GM23338 (cell line): ENCODE measurements around the gene ANG. TPM values are rescaled to one million over a fixed set of nuclear protein-coding genes. Genes with fewer than 3 reads are reported as not detected.
"Not testable (repeated sequence)": the region's sequence is repeated elsewhere in the genome, so short reads cannot be mapped to it uniquely, and the experiment has no call there.

Source experiments
- ATAC-seq: fragments of 200-7000 bp; cut with Tn5 transposase; 3 replicates; pipeline ENCODE4 v1.9.1; 2020
- DNase-seq: peaks from one replicate; pipeline ENCODE4 v3.0.0-alpha.2; 2015; ENCODE audit warnings: low spot score
- H2AFZ ChIP-seq: fragments of 200-600 bp; sonication (generic); 2 replicates; pipeline ENCODE4 v1.8.0; 2016; ENCODE audit warnings: antibody characterized with exemption, mild to moderate bottlenecking, moderate library complexity
- H3F3A ChIP-seq: fragments of 200-600 bp; sonication (generic); replicated peaks from 2 replicates; pipeline ENCODE4 v1.8.0; 2017; ENCODE audit warnings: antibody characterized with exemption, mixed run types, low read depth
- H3K27ac ChIP-seq: fragments of 200-600 bp; sonication (generic); 2 replicates; pipeline ENCODE4 v1.6.1; 2016; ENCODE audit warnings: low read depth
- H3K27me3 ChIP-seq: fragments of 200-600 bp; sonication (generic); 2 replicates; pipeline ENCODE4 v1.8.0; 2016; ENCODE audit warnings: mild to moderate bottlenecking, mixed run types, moderate library complexity; ENCODE audit not compliant: insufficient read depth
- H3K36me3 ChIP-seq: fragments of 200-600 bp; sonication (generic); 2 replicates; pipeline ENCODE4 v1.8.0; 2016; ENCODE audit warnings: mild to moderate bottlenecking; ENCODE audit not compliant: insufficient read depth
- H3K4me1 ChIP-seq: fragments of 200-600 bp; sonication (generic); 2 replicates; pipeline ENCODE4 v1.8.0; 2016; ENCODE audit warnings: mild to moderate bottlenecking, moderate library complexity; ENCODE audit not compliant: insufficient read depth
- H3K4me2 ChIP-seq: fragments of 200-600 bp; sonication (generic); 2 replicates; pipeline ENCODE4 v1.7.1; 2017; ENCODE audit warnings: mixed run types
- H3K4me3 ChIP-seq: fragments of 200-600 bp; sonication (generic); 2 replicates; pipeline ENCODE4 v1.6.1; 2016; ENCODE audit warnings: mixed run types
- H3K79me2 ChIP-seq: fragments of 200-600 bp; sonication (generic); replicated peaks from 2 replicates; pipeline ENCODE4 v1.8.0; 2017; ENCODE audit warnings: mild to moderate bottlenecking; ENCODE audit not compliant: insufficient read depth
- H3K9me2 ChIP-seq: fragments of 200-600 bp; sonication (generic); 2 replicates; pipeline ENCODE4 v1.8.0; 2017; ENCODE audit not compliant: insufficient read depth
- H4K20me1 ChIP-seq: fragments of 200-600 bp; sonication (generic); replicated peaks from 2 replicates; pipeline ENCODE4 v1.8.0; 2017; ENCODE audit warnings: mild to moderate bottlenecking; ENCODE audit not compliant: insufficient read depth
- H3K27ac Mint-ChIP-seq: 2 replicates; pipeline ENCODE4 v1.8.0; 2020; ENCODE audit warnings: inconsistent platforms, mild to moderate bottlenecking, moderate library complexity, mixed read lengths
- H3K27me3 Mint-ChIP-seq: 3 replicates; pipeline ENCODE4 v1.8.0; 2022; ENCODE audit warnings: low read depth, mild to moderate bottlenecking, moderate library complexity, mixed read lengths, inconsistent platforms; ENCODE audit not compliant: insufficient read depth, poor library complexity
- H3K36me3 Mint-ChIP-seq: 3 replicates; pipeline ENCODE4 v1.8.0; 2021; ENCODE audit warnings: low read depth, mild to moderate bottlenecking, inconsistent platforms, moderate library complexity, mixed read lengths
- H3K4me1 Mint-ChIP-seq: 3 replicates; pipeline ENCODE4 v1.8.0; 2020; ENCODE audit warnings: mild to moderate bottlenecking, inconsistent platforms, mixed read lengths
- H3K4me3 Mint-ChIP-seq: 3 replicates; pipeline ENCODE4 v1.8.0; 2021; ENCODE audit warnings: moderate library complexity, mild to moderate bottlenecking, inconsistent platforms, mixed read lengths
- H3K9me3 Mint-ChIP-seq: 3 replicates; pipeline ENCODE4 v1.8.0; 2020; ENCODE audit warnings: moderate library complexity, mild to moderate bottlenecking, inconsistent platforms, mixed read lengths
- CREB1 ChIP-seq: fragments of 250-450 bp; sonication (Bioruptor Pico); IDR thresholded peaks from 2 replicates; pipeline ENCODE4 v1.5.0; 2020; ENCODE audit warnings: low read depth, mild to moderate bottlenecking, moderate library complexity
- CTCF ChIP-seq, 2 experiments: fragments of 200-600 bp in 1 of 2; sonication (generic) in 1 of 2; conservative IDR thresholded peaks; 2 replicates each; pipeline versions ENCODE4 v1.5.1 to v1.6.1; 2016 to 2017; ENCODE audit warnings: antibody characterized with exemption in 2 of 2, low read depth in 2 of 2, mild to moderate bottlenecking in 2 of 2, moderate library complexity in 1 of 2
- EZH2phosphoT487 ChIP-seq: fragments of 200-600 bp; sonication (generic); IDR thresholded peaks from one replicate; pipeline ENCODE4 v1.8.1; 2018; ENCODE audit warnings: antibody characterized with exemption; ENCODE audit not compliant: unreplicated experiment
- JUNB ChIP-seq: IDR thresholded peaks from one replicate; pipeline ENCODE4 v1.6.1; 2016; ENCODE audit warnings: antibody characterized with exemption; ENCODE audit not compliant: unreplicated experiment
- NANOG ChIP-seq: IDR thresholded peaks from 2 replicates; pipeline ENCODE4 v1.6.1; 2016; ENCODE audit warnings: antibody characterized with exemption, borderline replicate concordance
- POLR2AphosphoS5 ChIP-seq: IDR thresholded peaks from 2 replicates; pipeline ENCODE4 v1.6.1; 2016; ENCODE audit warnings: antibody characterized with exemption, low read depth
- REST ChIP-seq: IDR thresholded peaks from one replicate; pipeline ENCODE4 v1.6.1; 2018; ENCODE audit warnings: antibody characterized with exemption; ENCODE audit not compliant: unreplicated experiment
- ZNF114 ChIP-seq: fragments of 250-450 bp; sonication (Bioruptor Pico); IDR thresholded peaks from 2 replicates; pipeline ENCODE4 v1.5.0; 2020; ENCODE audit warnings: mild to moderate bottlenecking, moderate library complexity
- ZNF331 ChIP-seq: fragments of 250-450 bp; sonication (Bioruptor Pico); IDR thresholded peaks from 2 replicates; pipeline ENCODE4 v1.5.0; 2020; ENCODE audit warnings: low read depth, mild to moderate bottlenecking, moderate library complexity
- polyA plus RNA-seq: library from polyadenylated mRNA; unstranded; fragments of >200 nt; fragmentation: Nextera tagmentation; extraction: Ambion mirVana; gene quantifications from 2 replicates; pipeline ENCODE4 v1.2.1, GENCODE V29; 2016
- total RNA-seq: library from RNA; depleted of rRNA; stranded (reverse); fragments of >200 nt; shearing (Covaris generic); gene quantifications from 2 replicates; pipeline ENCODE4 v1.2.3, GENCODE V29; 2014
- TF ChIP-seq, protein P1 (sequence below): IDR thresholded peaks from 2 replicates; pipeline ENCODE4 v1.6.1; 2016; ENCODE audit warnings: antibody characterized with exemption
- TF ChIP-seq, protein P2 (sequence below): fragments of 250-450 bp; sonication (Bioruptor Pico); IDR thresholded peaks from 2 replicates; pipeline ENCODE4 v1.5.0; 2020; ENCODE audit warnings: mild to moderate bottlenecking, moderate library complexity

ANG gene
- total and polyA plus RNA-seq, 2 experiments from 2014 or later = 2.3 to 3.7 TPM

DNA sequence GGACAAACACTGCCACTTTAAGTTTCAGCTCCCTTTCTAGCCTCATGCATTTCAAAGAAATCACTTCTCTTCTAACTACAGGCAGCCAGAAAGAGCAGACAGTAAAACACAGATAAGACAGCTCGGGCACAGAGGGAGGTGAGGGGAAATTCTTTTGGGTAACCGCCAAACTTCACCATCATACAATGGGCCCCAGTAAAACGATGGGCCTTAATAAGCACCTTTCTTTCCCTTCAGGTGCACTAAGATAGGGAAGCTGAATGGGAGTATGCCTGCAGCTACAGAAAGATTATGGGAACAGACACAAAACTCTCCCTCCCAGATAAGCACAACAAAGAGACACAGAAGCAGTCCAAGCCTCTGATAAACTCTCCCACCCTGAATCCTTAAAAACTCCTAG is 45.8 kb upstream of the ANG start:
- H3F3A ChIP-seq, ATAC-seq, H4K20me1 ChIP-seq, H3K9me3 Mint-ChIP-seq, H3K27me3 ChIP-seq, H3K79me2 ChIP-seq, H3K36me3 ChIP-seq, H3K27me3 Mint-ChIP-seq, H3K4me3 ChIP-seq, H3K4me2 ChIP-seq, H3K4me3 Mint-ChIP-seq, H2AFZ ChIP-seq, H3K9me2 ChIP-seq, H3K4me1 Mint-ChIP-seq, H3K36me3 Mint-ChIP-seq, H3K27ac ChIP-seq, H3K27ac Mint-ChIP-seq, H3K4me1 ChIP-seq, DNase-seq: not testable (repeated sequence)

DNA sequence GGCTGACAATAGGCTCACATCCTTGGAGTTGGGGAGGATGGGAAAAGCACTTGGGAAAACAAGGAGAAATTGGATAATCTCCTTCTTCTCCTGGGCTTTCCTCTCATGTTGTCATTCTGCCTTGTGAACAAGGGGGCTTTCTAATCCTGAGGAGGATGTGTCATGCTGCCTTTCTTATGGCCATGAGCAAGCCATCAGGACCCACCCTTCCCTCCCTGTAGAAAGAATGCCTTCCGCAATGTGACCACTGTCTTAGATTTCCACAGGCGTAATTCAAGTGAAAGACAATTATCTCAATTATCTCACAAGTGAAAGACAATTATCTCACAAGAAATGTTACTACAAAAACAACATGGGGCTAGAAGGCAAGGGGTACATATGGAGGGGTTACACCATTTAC is 44.0 kb upstream of the ANG start:
- Mint-ChIP-seq H3K27ac (no peak overlapping the region), H3K4me1 (peaks cover 2% of the 10 kb centered on the region; the same call in 2 of the 3 replicates), H3K9me3 (no peaks in the 10 kb centered on the region), H3K36me3 (no peaks in the 10 kb centered on the region), H3K27me3 (peaks cover 4% of the 10 kb centered on the region), H3K4me3 (no peak overlapping the region)
- Histone ChIP-seq H3K36me3 (no peaks in the 10 kb centered on the region), H3K4me2 (no peak overlapping the region), H3F3A (no peaks in the 10 kb centered on the region), H3K4me3 (no peak overlapping the region), H3K27ac (no peak overlapping the region), H3K9me2 (no peaks in the 10 kb centered on the region), H3K4me1 (no peaks in the 10 kb centered on the region), H3K79me2 (no peaks in the 10 kb centered on the region), H2AFZ (no peak overlapping the region), H4K20me1 (no peaks in the 10 kb centered on the region), H3K27me3 (no peaks in the 10 kb centered on the region)
- DNase-seq (no peak), ATAC-seq (no peak)
- TF ChIP-seq JUNB (no peak), ZNF331 (CRISPR knock-in tag) (no peak), POLR2AphosphoS5 (no peak), CREB1 (no peak), EZH2phosphoT487 (no peak), CTCF (conservative IDR thresholded peaks at IDR 0.05; ENCODE audit: low read depth in 2 of 2) (no peak), NANOG (no peak), REST (no peak), ZNF114 (CRISPR knock-in tag) (no peak)
- TF ChIP-seq, protein P1, sequence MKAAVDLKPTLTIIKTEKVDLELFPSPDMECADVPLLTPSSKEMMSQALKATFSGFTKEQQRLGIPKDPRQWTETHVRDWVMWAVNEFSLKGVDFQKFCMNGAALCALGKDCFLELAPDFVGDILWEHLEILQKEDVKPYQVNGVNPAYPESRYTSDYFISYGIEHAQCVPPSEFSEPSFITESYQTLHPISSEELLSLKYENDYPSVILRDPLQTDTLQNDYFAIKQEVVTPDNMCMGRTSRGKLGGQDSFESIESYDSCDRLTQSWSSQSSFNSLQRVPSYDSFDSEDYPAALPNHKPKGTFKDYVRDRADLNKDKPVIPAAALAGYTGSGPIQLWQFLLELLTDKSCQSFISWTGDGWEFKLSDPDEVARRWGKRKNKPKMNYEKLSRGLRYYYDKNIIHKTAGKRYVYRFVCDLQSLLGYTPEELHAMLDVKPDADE = no peak
- TF ChIP-seq, protein P2, sequence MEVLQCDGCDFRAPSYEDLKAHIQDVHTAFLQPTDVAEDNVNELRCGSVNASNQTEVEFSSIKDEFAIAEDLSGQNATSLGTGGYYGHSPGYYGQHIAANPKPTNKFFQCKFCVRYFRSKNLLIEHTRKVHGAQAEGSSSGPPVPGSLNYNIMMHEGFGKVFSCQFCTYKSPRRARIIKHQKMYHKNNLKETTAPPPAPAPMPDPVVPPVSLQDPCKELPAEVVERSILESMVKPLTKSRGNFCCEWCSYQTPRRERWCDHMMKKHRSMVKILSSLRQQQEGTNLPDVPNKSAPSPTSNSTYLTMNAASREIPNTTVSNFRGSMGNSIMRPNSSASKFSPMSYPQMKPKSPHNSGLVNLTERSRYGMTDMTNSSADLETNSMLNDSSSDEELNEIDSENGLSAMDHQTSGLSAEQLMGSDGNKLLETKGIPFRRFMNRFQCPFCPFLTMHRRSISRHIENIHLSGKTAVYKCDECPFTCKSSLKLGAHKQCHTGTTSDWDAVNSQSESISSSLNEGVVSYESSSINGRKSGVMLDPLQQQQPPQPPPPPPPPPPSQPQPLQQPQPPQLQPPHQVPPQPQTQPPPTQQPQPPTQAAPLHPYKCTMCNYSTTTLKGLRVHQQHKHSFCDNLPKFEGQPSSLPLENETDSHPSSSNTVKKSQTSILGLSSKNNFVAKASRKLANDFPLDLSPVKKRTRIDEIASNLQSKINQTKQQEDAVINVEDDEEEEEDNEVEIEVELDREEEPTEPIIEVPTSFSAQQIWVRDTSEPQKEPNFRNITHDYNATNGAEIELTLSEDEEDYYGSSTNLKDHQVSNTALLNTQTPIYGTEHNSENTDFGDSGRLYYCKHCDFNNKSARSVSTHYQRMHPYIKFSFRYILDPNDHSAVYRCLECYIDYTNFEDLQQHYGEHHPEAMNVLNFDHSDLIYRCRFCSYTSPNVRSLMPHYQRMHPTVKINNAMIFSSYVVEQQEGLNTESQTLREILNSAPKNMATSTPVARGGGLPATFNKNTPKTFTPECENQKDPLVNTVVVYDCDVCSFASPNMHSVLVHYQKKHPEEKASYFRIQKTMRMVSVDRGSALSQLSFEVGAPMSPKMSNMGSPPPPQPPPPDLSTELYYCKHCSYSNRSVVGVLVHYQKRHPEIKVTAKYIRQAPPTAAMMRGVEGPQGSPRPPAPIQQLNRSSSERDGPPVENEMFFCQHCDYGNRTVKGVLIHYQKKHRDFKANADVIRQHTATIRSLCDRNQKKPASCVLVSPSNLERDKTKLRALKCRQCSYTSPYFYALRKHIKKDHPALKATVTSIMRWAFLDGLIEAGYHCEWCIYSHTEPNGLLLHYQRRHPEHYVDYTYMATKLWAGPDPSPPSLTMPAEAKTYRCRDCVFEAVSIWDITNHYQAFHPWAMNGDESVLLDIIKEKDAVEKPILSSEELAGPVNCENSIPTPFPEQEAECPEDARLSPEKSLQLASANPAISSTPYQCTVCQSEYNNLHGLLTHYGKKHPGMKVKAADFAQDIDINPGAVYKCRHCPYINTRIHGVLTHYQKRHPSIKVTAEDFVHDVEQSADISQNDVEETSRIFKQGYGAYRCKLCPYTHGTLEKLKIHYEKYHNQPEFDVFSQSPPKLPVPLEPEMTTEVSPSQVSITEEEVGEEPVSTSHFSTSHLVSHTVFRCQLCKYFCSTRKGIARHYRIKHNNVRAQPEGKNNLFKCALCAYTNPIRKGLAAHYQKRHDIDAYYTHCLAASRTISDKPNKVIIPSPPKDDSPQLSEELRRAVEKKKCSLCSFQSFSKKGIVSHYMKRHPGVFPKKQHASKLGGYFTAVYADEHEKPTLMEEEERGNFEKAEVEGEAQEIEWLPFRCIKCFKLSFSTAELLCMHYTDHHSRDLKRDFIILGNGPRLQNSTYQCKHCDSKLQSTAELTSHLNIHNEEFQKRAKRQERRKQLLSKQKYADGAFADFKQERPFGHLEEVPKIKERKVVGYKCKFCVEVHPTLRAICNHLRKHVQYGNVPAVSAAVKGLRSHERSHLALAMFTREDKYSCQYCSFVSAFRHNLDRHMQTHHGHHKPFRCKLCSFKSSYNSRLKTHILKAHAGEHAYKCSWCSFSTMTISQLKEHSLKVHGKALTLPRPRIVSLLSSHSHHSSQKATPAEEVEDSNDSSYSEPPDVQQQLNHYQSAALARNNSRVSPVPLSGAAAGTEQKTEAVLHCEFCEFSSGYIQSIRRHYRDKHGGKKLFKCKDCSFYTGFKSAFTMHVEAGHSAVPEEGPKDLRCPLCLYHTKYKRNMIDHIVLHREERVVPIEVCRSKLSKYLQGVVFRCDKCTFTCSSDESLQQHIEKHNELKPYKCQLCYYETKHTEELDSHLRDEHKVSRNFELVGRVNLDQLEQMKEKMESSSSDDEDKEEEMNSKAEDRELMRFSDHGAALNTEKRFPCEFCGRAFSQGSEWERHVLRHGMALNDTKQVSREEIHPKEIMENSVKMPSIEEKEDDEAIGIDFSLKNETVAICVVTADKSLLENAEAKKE (CRISPR knock-in tag) = no peak
